HUDEP-2 (cell line): ENCODE results near the gene LRCH1.

ENCODE experiments used
- DNase-seq, 76 experiments: peaks; one replicate each; lab custom pipeline; 2025; ENCODE audit not compliant: unreplicated experiment in 76 of 76; lab: John Stamatoyannopoulos, UW

The LRCH1 gene

DNA sequence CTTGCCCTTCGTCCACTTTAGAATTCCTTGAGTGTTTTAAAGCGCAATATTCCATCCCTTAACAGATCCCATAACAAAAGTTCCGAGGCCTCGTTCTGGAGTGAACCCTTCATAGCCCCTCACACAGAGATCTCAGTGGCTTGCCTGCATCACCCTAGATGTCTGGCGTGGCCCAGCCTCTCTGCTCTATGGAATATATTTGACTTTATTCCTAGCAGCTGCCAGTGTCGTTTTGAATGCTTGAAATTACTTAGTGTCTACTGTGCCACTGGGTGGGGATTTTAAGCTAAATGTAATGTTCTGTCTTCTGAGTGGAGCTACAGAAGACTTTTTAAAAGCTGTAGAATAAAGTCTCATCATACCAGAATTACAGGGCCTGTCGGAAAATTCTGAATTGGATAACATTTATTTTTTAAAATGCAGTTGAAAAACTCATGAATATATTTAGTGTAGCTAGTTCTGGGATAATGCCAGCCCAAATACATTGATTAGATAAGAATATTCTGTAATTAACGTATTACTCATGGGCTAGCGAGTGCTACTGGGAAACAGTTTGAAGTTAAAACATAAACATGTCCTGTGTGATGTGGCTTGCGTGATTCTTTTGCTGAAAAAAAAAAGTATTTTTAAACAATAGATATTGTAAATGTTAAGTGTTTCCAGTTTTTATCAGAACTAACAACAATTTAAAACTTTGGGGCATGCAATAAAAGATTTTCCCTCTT is 132.2 kb downstream of the LRCH1 start:
- DNase-seq, result peak in 1 of 76 experiments; percentile 32

DNA sequence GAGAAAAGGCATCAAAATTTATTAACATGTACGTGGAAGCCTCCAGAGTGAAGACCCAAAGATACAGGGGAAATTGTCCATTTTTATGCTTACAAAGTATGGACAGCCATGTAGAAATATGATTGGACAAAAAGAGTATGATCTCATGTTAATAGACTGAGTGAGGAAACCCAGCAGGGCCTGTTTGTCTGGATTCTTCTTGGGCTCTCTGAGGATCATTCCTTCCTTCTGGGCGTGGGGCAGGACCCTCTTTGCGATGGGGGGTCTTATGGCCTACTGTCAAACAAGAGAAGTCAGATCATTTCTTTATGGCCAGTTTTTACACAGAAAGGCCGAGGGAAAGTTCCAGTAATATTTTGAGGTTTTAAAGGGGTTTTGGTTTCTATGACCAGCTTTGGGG is 133.2 kb downstream of the LRCH1 start:
- no peak for DNase-seq

DNA sequence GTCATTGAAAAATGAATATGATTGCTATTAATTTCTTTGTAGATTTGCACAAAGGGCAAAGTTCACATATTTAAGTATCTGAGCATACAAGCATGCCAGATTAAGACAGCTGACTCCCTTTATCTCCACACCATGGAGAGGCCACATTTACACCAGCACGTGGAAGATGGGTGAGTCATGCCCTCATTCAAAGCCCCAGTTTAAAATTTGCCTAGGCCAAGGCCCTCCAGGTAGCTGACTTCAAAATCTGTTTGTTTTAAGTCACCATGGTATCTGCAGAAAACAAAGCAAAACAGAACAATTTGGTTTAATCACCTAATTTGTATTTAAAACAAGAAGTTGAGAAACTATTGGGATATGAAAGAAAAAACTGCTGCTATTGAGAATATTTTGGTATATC is 134.8 kb downstream of the LRCH1 start:
- DNase-seq, result peak in 70 of 76 experiments; percentile 8 to 85 (median 60)

DNA sequence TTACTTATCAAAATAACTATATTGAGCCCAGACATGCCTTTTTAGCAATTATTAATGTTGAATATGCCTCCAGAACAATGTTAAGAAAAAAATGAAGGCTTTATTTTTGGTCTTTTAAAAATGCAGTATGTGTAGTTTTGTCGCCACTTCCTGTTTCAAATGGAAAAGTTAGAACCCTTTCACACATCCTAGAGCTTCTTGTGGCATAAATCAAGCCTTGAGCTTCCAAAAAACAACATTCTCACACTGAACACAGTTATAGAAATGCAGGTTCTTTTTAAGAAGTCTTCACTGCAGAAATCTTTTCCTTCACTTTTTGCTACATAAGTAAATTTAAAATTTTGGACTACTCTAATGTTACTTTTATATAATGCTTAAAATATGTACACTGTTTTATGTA is 135.3 kb downstream of the LRCH1 start:
- no peak for DNase-seq

DNA sequence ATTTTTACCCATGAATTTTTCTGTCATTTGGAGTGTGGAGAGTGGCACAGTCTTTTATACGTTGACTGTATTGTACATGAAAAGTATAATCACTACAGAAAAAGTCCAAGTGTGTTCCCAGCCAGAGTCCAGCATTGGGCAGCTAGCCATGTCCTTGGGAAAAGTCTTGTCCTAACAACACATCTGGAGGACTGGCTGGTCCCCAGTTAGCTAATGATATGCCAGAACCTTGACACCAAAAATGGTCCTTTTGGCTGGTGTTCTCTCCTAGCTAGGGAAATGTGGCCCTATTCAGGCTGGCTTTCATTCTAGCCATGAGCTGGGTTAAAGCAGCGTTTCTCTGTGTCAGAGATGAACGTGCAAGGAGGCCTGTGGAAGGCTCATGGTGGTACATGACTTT is 145.0 kb downstream of the LRCH1 start:
- DNase-seq, result no peak

DNA sequence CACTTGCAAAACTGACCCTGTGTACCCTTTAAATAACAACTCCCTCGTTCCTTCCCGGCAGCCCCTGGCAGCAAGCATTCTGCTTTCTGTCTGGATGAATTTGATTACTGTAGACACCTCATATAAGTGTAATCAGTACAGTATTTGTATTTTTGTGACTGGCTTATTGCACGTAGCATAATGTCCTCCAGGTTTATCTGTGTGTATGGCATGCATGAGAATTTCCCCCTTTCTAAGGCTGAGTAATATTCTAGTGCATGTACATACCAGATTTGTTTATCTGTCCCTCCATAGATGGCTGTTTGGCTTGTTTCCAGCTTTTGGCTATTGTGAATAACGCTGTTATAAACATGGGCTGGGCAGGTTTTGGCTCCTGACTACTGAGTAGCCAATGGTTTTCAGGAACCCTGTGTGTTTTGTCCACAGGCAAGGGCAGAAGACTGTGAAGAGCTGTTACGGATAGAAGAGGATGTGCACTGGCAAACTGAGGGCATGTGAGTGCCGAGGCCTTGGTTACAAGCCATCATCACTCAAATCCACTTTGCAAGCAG is 146.0 kb downstream of the LRCH1 start:
- DNase-seq, result peak in 65 of 76 experiments; percentile 8 to 91 (median 53)

DNA sequence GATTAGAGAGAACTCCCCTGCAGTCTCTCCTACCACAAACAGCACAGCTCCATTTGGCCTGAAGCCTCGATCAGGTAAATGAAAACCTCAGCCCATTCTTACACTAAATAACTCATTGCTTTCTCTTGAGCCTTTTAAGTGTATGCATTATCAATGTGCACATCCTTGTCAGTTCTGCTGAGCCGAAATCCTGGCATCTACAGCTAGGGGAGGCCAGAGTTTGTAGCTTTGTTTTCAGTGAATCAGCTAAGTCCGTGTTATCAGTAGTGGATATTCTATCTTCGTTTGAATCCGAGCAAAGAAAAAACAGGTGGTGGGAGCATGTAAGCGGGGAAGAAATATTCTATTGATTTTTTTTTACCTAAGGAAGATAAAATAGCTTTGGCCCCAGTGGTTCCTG is 159.6 kb downstream of the LRCH1 start:
- DNase-seq, result no peak

DNA sequence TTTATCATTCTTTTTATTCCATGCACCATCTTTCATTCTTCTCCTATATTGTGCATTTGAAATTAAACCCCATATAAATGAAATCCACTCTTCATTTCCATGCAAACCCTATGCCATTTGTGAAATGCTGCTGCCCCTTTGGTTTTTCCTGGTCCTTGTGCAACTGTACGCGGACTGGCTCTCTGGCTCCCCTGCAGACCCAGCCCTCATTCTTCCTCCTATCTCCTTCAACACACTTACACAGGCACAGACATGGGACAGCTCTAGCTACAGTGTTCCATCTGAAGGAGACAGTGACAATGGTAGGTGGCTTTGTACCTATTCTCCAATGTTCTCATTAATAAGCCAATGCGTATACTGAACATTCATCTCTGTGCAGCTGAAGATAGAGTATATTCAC is 162.4 kb downstream of the LRCH1 start:
- DNase-seq, result no peak

DNA sequence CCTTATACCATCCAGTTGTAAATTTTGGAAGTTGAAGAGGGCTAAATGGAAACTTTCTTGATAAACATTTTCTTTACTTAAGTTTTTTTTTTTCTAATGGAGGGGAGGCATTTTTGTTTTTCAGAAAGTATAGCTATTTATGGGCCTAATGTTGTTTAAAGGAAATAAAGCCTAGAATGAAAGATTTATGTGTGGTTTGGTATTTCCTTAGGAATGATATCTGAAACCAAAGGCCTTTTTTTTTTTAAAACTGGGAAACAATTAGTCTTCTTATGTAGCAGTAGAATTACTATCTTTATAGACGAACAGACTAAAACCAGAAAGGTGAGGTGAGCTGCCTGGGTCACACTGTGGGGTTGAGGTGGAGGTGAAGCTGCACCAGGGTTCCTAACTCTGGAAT is 163.9 kb downstream of the LRCH1 start:
- DNase-seq, result no peak

DNA sequence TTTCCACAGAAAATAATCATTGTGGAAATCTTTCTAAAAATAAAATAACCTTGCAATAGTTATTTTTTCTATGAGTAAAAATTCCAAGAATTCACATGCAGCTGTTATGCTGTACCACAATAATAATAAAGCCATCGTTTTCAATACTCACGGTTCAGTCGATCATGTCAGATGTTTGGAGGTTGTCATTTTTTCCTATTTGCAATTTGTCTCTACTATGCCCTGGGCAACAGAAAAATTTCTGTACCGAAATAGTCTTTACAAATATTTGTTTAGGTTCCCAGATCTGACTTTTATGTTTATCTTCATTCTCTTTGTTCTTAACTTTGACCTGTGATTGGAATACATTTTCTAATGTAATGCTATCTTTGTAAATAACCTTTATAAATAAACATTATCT is 164.3 kb downstream of the LRCH1 start:
- DNase-seq, result no peak

DNA sequence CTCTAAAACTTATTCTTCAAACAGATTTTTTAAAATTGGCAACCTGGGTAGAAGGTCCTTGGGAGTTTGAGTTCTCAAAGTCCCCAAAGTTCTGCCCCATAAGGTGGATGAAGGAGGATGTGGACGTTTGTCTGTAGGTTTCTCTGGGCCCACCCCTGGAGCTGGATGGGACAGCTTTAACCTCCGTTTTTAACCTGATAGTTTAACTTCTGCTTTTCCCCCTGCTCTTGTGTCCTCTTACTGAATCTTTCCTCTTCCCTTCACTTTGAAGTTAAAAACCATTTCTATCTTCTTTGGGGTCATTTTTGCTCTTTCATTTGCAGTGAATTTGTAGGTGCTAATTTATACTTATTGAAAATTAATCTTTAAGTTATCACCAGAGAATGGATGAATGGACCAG is 164.9 kb downstream of the LRCH1 start:
- no peak for DNase-seq

DNA sequence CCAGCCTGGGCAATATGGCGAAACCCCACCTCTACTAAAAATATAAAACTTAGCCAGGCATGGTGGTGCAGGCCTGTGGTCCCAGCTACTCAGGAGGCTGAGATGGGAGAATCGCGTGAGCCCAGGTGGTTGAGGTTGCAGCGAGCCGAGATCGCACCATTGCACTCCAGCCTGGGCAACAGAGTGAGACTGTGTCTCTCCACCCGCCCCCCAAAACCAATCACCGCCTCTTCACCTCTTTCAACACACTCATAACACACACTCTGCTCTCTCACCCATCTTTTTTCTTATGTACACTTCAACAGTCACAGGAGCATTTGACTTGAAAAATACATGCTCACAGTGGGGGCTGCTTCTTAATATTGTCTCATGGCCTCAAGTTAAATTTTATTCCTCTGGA is 167.2 kb downstream of the LRCH1 start:
- no peak for DNase-seq

DNA sequence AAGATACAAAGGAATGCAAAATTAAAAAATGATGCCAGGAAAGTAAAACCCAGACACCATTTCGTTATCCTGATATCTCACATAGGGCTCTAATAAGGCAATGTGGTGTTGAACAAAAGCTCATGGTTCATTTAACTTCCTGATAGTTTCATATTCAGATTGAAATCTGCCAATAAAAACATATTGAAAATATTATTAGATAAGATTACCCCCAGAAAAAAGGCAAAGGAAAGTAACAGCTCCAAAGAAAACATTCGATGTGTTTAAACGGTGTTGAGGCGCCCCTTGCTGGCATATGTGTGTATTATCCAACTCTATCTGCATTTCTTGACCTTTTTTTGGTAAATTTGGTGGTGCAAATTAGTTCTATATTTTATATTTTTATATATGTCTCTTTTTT is 168.1 kb downstream of the LRCH1 start:
- DNase-seq, result peak in 31 of 76 experiments; percentile 0 to 40 (median 13)

DNA sequence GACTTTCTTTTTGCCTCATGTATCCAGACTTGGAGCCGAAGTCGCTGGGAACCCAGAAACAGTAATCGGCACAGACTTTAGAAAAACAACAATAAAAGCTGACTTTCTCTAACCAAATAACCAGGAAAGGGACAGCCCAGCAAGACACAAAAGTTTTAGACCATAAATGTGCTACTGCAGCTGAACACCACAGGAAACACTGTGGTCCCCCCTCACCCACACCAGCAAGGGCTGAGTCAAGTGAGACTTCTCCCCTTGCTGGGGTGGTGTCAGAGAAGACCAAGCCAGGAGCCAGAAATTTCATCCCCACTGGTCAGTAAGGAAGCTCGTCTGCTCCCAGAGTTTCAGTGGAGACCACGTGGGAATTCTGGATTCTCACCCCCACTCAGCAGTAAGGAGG is 173.4 kb downstream of the LRCH1 start:
- no peak for DNase-seq

DNA sequence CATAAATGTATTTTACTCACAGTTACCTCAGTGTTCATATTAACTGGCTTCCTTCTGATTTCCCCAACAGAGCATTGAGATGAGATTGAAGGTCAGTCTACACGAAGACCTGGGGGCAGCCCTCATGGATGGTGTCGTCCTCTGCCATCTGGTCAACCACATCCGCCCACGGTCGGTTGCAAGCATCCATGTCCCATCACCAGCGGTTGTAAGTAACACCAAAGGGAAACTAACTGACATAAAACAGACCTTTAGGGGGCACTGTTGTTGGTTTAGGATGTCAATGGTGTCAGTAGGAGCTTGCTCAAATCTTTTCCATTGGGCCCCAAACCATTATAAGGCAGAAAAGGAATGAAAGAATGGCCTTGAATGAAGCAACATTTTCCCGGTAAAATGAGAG is 175.8 kb downstream of the LRCH1 start:
- DNase-seq, result peak in 17 of 76 experiments; percentile 1 to 52 (median 9)

DNA sequence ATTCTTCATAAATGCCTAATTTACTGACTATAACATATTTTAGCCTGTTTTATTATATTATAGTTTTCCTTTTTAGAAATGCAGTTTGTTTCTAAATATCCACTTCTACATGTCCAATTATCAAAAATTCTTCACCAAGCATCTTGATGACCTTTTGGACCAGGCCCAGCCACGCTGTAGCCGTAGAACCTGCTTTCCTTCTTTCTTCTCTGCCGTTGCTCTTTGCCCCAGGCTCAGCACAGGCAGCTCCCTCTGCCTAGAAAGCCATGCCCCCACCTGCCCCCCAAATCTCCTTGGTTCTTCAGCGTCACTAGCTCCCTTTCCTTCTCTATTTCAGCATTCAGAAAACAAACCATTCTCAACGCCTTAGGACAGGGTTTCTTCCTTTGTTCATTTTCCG is 178.6 kb downstream of the LRCH1 start:
- DNase-seq, result no peak

DNA sequence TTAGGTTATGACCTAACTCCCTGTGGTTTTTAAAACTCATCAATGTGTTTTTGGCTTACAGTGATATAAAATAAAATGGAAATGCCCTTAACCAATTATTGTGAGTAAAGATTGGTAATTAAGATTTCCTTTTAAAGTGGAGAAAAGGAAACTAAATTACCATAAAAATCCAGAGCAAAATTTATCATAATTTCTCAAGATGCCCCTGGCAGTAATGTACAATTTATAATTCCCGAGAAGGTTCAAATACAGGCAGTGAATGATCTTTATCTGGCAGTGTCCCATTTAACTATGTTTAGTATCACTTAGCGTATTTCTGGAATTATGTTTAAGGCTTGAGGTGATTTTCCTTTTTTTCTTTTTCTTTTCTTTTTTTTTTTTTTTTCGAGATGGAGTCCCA is 182.5 kb downstream of the LRCH1 start:
- no peak for DNase-seq

DNA sequence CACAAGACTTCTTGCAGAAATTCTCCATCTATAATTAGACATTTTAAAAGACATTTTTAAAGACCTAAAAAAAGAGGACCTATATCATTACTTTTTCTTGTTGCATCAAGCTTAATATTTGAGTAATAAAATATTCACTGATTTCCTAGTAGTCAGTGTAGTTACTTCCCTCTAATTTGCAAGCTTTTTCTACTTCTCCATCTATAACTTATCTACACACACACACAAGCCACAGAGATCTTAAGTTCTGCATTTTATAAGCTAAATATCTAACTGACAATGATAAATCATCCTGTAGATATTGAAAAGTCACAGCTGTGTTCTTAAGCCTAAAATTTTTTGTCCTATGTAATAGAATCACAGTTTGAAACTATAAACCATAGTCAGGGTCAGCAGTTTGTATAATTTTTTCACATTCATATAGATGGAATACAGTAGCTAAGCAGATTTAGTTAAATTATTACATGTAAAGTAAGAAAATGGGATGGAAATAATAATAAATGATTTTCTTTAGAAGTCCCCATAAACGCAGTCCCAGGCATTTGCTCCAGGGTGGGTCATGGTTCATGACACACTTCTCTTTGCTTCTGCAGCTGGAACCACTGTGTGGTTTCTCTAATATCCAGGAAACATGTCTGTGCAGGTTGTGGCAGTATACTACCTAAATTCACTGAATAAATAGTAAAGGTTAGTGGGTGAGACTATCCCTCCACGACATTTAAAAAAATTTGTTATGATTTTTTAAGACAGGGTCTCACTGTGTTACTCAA is 183.8 kb downstream of the LRCH1 start:
- no peak for DNase-seq

DNA sequence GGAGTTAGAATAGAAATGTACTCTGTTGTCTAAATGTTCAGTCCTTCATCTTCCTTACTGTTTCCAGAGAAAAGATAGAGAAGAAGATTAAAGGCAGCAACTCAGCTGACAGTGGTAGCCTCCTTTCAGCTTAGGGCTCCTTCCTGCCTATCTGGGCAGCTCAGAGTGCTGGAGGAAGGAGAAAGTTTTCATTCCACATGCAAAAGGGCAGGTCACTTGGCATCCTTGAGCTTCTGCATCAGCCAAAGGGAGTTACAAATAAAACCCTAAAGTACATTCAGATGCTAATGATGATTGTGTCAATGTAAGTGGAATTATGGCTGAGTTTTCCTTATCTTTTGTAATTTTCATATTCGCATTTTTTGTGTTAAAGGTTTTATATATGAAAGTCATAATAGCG is 185.1 kb downstream of the LRCH1 start:
- DNase-seq, result no peak

DNA sequence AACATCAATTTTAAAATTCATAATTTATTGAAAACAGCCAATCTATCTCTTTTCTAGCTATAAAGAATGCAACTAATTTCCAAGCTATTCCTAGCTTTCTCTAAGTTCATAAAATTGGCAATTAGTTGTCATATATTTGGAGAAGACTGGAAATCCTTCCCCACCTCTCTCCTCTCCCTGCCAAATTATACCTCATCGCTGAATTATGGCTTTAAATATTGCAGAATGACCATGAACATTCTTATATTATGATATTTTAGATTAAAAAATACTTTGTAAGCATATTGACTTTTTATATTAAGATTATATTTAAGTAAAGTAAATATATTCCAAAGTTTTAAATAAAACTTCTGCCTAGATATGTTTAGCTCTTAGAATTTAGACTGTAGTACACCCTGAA is 185.8 kb downstream of the LRCH1 start:
- no peak for DNase-seq

DNA sequence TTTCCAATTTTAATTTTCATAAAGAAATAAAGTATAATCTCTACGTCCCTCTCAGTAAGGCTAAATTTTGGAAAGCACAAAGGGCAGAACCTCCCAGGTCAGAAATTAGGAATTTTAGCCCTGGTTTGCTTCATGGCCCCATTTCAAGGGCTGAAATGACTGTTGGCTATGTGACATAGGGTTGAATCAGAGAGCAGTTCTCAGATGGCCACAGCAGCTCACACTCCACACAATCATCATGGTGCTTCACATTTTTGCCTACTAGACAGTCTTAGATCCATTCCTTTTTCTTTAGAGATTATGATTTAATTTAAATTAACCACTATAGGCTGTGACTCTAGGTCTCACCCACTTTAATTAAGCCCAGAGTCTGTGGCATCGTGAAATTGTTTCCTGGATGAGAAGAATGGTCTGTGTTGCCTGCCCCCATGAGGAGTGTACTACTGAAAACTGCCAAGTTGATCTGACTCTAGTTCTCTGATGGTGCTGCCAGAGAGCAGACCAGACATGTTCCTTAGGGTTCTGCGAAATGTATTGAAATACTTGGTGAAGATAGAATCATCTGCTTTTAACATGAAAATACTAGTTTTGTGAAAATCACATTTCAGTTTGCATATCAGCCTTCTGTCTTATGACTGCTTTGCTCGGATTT is 186.6 kb downstream of the LRCH1 start:
- DNase-seq, result no peak
